ENCODE data around the gene NCOA5.

DNA sequence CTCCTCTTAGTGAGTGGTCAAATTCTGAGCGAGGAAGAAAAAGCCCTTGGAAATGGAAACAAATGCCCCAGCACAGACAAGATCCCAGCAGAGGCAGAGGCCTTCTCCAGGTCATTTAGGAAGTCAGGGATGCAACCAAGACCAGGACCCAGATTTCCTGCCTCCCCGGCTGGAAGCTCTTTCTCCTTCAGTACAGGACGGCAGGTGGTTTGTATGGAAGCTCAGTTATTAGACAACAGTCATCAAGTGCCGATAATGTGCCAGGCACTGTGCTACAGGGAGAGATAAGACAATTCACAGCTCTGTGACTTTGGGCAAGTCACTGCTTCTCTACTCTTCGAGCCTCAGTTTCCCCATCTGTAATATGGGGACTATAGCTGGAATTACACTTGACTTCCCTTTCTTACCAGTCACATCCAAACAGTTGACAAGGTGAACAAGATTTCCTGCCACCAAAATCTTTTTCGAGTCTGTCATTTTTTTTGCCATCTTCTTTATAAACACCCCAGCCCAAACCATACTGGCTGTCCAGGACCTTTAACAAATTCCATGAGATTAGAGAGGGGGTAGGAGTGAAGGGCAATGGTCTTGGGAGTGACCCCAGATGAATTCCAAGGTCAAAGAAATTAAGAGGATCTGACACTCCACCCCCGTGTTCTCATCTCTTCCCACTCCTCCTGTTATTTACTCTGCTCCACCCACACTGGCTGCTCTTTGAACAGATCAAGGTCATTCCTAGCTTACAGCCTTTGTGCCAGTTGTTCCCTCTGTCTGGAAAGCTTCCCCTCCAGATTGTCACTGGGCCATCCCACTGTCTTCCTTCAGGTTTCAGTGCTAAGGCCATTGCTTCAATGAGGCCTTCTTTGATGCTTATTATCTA is 75.0 kb downstream of the NCOA5 start:
- TF ChIP-seq, protein P1, sequence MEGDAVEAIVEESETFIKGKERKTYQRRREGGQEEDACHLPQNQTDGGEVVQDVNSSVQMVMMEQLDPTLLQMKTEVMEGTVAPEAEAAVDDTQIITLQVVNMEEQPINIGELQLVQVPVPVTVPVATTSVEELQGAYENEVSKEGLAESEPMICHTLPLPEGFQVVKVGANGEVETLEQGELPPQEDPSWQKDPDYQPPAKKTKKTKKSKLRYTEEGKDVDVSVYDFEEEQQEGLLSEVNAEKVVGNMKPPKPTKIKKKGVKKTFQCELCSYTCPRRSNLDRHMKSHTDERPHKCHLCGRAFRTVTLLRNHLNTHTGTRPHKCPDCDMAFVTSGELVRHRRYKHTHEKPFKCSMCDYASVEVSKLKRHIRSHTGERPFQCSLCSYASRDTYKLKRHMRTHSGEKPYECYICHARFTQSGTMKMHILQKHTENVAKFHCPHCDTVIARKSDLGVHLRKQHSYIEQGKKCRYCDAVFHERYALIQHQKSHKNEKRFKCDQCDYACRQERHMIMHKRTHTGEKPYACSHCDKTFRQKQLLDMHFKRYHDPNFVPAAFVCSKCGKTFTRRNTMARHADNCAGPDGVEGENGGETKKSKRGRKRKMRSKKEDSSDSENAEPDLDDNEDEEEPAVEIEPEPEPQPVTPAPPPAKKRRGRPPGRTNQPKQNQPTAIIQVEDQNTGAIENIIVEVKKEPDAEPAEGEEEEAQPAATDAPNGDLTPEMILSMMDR (conservative IDR thresholded peaks at IDR 0.05; ENCODE audit: low read depth, low read length) = no peak
- no peak for TF ChIP-seq EZH2 (IDR thresholded peaks at IDR 0.05; ENCODE audit: borderline replicate concordance, low read depth, low read length, poor library complexity, severe bottlenecking)
